Esophagus squamous epithelium (tissue), 5 donors: ENCODE data around the gene CNTRL. TPM values are rescaled to one million over a fixed set of nuclear protein-coding genes. Genes with fewer than 3 reads are reported as not detected.
"Not testable (repeated sequence)": the region's sequence is repeated elsewhere in the genome, so short reads cannot be mapped to it uniquely, and the experiment has no call there.

Experiments used
- DNase-seq: peaks from one replicate; lab custom pipeline; 2025; lab: John Stamatoyannopoulos, UW
- H3K27ac ChIP-seq, 4 donors: fragments of 200-600 bp; sonication (generic); one replicate each; pipeline ENCODE4 v1.5.1; 2016 to 2019; ENCODE audit warnings: mild to moderate bottlenecking in 1 of 4
- H3K27me3 ChIP-seq, 4 donors: fragments of 200-600 bp; sonication (generic); 1 replicate in 3 of 4; 2 replicates in 1 of 4; pipeline versions ENCODE4 v1.5.1 to v1.6.0; 2017 to 2021; ENCODE audit warnings: antibody characterized with exemption in 1 of 4
- H3K36me3 ChIP-seq, 3 donors: fragments of 200-600 bp; sonication (generic); one replicate each; pipeline ENCODE4 v1.5.1; 2016 to 2019
- H3K4me1 ChIP-seq, 3 donors: fragments of 200-600 bp; sonication (generic); one replicate each; pipeline ENCODE4 v1.5.1; 2017 to 2019
- H3K4me3 ChIP-seq, 4 donors: fragments of 200-600 bp; sonication (generic); 1 replicate in 3 of 4; 2 replicates in 1 of 4; pipeline ENCODE4 v1.5.1; 2016 to 2019; ENCODE audit warnings: mild to moderate bottlenecking in 2 of 4, moderate library complexity in 1 of 4
- H3K9me3 ChIP-seq, 3 donors: fragments of 200-600 bp; sonication (generic); one replicate each; pipeline ENCODE4 v1.5.1; 2016 to 2019
- CTCF ChIP-seq, 6 experiments: fragments of 450-650 bp in 4 of 6; fragments of 200-600 bp in 2 of 6; sonication (generic) in 2 of 6; IDR thresholded peaks; one replicate each; pipeline ENCODE4 v1.5.1; 2016 to 2019; ENCODE audit warnings: antibody characterized with exemption in 6 of 6, mild to moderate bottlenecking in 4 of 6, moderate library complexity in 4 of 6
- POLR2A ChIP-seq, 4 donors: fragments of 450-650 bp; IDR thresholded peaks; one replicate each; pipeline ENCODE4 v1.6.1; 2017; ENCODE audit warnings: antibody characterized with exemption in 4 of 4, mild to moderate bottlenecking in 4 of 4, moderate library complexity in 3 of 4
- WGBS, 2 donors: methylation state at CpG; one replicate each; pipeline ENCODE4 v1.1.5; 2018; 5-methylcytosine and 5-hydroxymethylcytosine counted together
- intact Hi-C: fragments of 100-400 bp; cut with DNase I; formaldehyde crosslinking; loops from one replicate; pipeline ENCODE4 v1.15.0; 2022
- total RNA-seq, 4 donors: library from RNA; depleted of rRNA; stranded (reverse); fragments of >200 nt; gene quantifications; one replicate each; pipeline ENCODE4 v1.1.0, GENCODE V29; 2016
- donor health status: DM: yes; HTN: yes; CAD: no.

Gene CNTRL
- total RNA-seq, 4 donors from 2014 or later, result 7.2 to 15.3 (median 8.0) TPM

- intact Hi-C loops, result no loop called here
- TF ChIP-seq CTCF (IDR thresholded peaks at IDR 0.05), result no peak
- TF ChIP-seq POLR2A (IDR thresholded peaks at IDR 0.05), result no peak
- no peaks in the 10 kb centered on the region for H3K9me3 ChIP-seq
- no peaks in the 10 kb centered on the region for H3K27me3 ChIP-seq
- no peak overlapping the region for H3K27ac ChIP-seq
- DNase-seq, result no peak
- peaks cover 0 to 33% (median 0%) of the 10 kb centered on the region in 3 donors for H3K36me3 ChIP-seq
- 44 to 45% methylated on average over 3 of the region's 3 CpGs for WGBS, 2 donors
- no peak overlapping the region for H3K4me3 ChIP-seq
- H3K4me1 ChIP-seq, result peaks cover 6 to 34% (median 15%) of the 10 kb centered on the region in 3 donors
Observed at GRCh38 chr9:121125590-121125989, 50.8 kb downstream of the CNTRL start.

GRCh38 chr9:121129384-121129783 is 54.6 kb downstream of the CNTRL start:
- Histone ChIP-seq H3K36me3 (peaks cover 0 to 40% (median 0%) of the 10 kb centered on the region in 3 donors), H3K4me1 (peaks cover 7 to 14% (median 12%) of the 10 kb centered on the region in 3 donors)
- H3K4me3 ChIP-seq, H3K9me3 ChIP-seq, intact Hi-C loops, H3K27ac ChIP-seq, DNase-seq, H3K27me3 ChIP-seq: not testable (repeated sequence)
- 68 to 86% methylated on average over 3 of the region's 3 CpGs for WGBS, 2 donors

GRCh38 chr9:121133104-121133816 is 58.5 kb downstream of the CNTRL start:
- WGBS, 2 donors, result 69 to 83% methylated on average over 13 to 18 of the region's 19 CpGs
- no peaks in the 10 kb centered on the region for H3K27me3 ChIP-seq
- peaks cover 0 to 45% (median 0%) of the 10 kb centered on the region in 3 donors for H3K36me3 ChIP-seq
- no peaks in the 10 kb centered on the region for H3K9me3 ChIP-seq
- TF ChIP-seq POLR2A (IDR thresholded peaks at IDR 0.05) (no peak), CTCF (IDR thresholded peaks at IDR 0.05) (no peak)
- peak overlapping the region; percentile 9 to 37 (median 20) for H3K27ac ChIP-seq
- intact Hi-C loops, result no loop called here
- peak overlapping the region in 1 of 4 donors; percentile 24 for H3K4me3 ChIP-seq
- H3K4me1 ChIP-seq, result peaks cover 7 to 16% (median 12%) of the 10 kb centered on the region in 3 donors
- no peak for DNase-seq

- H3K27me3 ChIP-seq, result no peaks in the 10 kb centered on the region
- 94 to 100% methylated on average over 1 to 2 of the region's 2 CpGs for WGBS, 2 donors
- intact Hi-C loops, result no loop called here
- no peak overlapping the region for H3K4me3 ChIP-seq
- H3K4me1 ChIP-seq, result peaks cover 7 to 20% (median 12%) of the 10 kb centered on the region in 3 donors
- peaks cover 0 to 68% (median 0%) of the 10 kb centered on the region in 3 donors for H3K36me3 ChIP-seq
- H3K27ac ChIP-seq, result no peak overlapping the region
- H3K9me3 ChIP-seq, result no peaks in the 10 kb centered on the region
- TF ChIP-seq POLR2A (IDR thresholded peaks at IDR 0.05), result no peak
- no peak for TF ChIP-seq CTCF (IDR thresholded peaks at IDR 0.05)
- DNase-seq, result no peak
Observed at GRCh38 chr9:121135642-121136041, 60.9 kb downstream of the CNTRL start.

GRCh38 chr9:121138561-121138960 is 63.8 kb downstream of the CNTRL start:
- Histone ChIP-seq H3K4me3 (no peak overlapping the region), H3K9me3 (no peaks in the 10 kb centered on the region), H3K27me3 (no peaks in the 10 kb centered on the region), H3K36me3 (peaks cover 3 to 93% (median 3%) of the 10 kb centered on the region in 3 donors), H3K27ac (no peak overlapping the region), H3K4me1 (peaks cover 0 to 8% (median 0%) of the 10 kb centered on the region in 3 donors)
- no peak for DNase-seq
- intact Hi-C loops, result no loop called here
- TF ChIP-seq POLR2A (IDR thresholded peaks at IDR 0.05) (no peak), CTCF (IDR thresholded peaks at IDR 0.05) (no peak)
